GM12878 (cell line): ENCODE data around the gene PITPNM1. TPM values are rescaled to one million over a fixed set of nuclear protein-coding genes. Genes with fewer than 3 reads are reported as not detected.

Experiments
- ATAC-seq: fragments of 200-7000 bp; cut with Tn5 transposase; 3 replicates; pipeline ENCODE4 v1.9.1; 2020; ENCODE audit warnings: mild to moderate bottlenecking, moderate library complexity
- BruUV-seq: library from RNA; stranded (reverse); fragments of 400-500 nt; replicated peaks from 2 replicates; lab custom pipeline; 2021; lab: Mats Ljungman, UMichigan
- CTCF ChIA-PET: fragments of 300-600 bp; sonication (Branson Sonifier 250); formaldehyde crosslinking; extraction: SDS; loops from one replicate; lab custom pipeline; 2021; ENCODE audit warnings: inconsistent platforms; lab: Yijun Ruan, JAX
- POLR2A ChIA-PET: fragments of 350-600 bp; formaldehyde crosslinking; extraction: SDS; loops from one replicate; lab custom pipeline; 2021; ENCODE audit warnings: inconsistent platforms; lab: Charles Lee
- RAD21 ChIA-PET: fragments of 300-600 bp; sonication (Branson Sonifier 250); formaldehyde crosslinking; loops from one replicate; lab custom pipeline; 2023; ENCODE audit warnings: antibody characterized with exemption; ENCODE audit not compliant: unreplicated experiment; lab: Charles Lee
- SMC1A ChIA-PET: fragments of 300-600 bp; sonication (Branson Sonifier 250); formaldehyde crosslinking; loops from one replicate; lab custom pipeline; 2023; ENCODE audit not compliant: unreplicated experiment, uncharacterized antibody; lab: Charles Lee
- DNase-seq: peaks from one replicate; pipeline ENCODE4 v3.0.0-alpha.2; 2011; ENCODE audit warnings: low read depth, low spot score
- FAIRE-seq: peaks from 3 replicates; lab custom pipeline; 2011; peaks lifted over from hg19 to GRCh38; lab: Jason Lieb, UNC
- H2AFZ ChIP-seq: 2 replicates; pipeline ENCODE4 v1.6.0; 2011; ENCODE audit warnings: low read depth, low read length, control low read depth; ENCODE audit not compliant: control insufficient read depth
- H3K27ac ChIP-seq: 2 replicates; pipeline ENCODE4 v1.5.1; 2011; ENCODE audit warnings: control low read depth; ENCODE audit not compliant: control insufficient read depth, insufficient read depth
- H3K27me3 ChIP-seq, 2 experiments: replicated peaks in 1 of 2; 2 replicates each; pipeline versions ENCODE4 v1.6.0 to v1.6.1; 2011; ENCODE audit warnings: low read length in 1 of 2; ENCODE audit not compliant: control insufficient read depth in 2 of 2, insufficient read depth in 2 of 2
- H3K36me3 ChIP-seq, 2 experiments: 2 replicates each; pipeline ENCODE4 v1.5.1; 2011; ENCODE audit warnings: low read length in 1 of 2; ENCODE audit not compliant: control insufficient read depth in 2 of 2, insufficient read depth in 2 of 2
- H3K4me1 ChIP-seq: 2 replicates; pipeline ENCODE4 v1.6.1; 2011; ENCODE audit warnings: mild to moderate bottlenecking, low read length, moderate library complexity, mixed read lengths; ENCODE audit not compliant: control insufficient read depth, insufficient read depth
- H3K4me2 ChIP-seq: 2 replicates; pipeline ENCODE4 v1.6.0; 2011; ENCODE audit warnings: control low read depth; ENCODE audit not compliant: control insufficient read depth, insufficient read depth
- H3K4me3 ChIP-seq: fragments of 200-600 bp; sonication (generic); 2 replicates; pipeline ENCODE4 v1.5.1; 2016
- H3K79me2 ChIP-seq: 2 replicates; pipeline ENCODE4 v1.6.0; 2011; ENCODE audit warnings: low read length; ENCODE audit not compliant: control insufficient read depth, insufficient read depth
- H3K9ac ChIP-seq: 2 replicates; pipeline ENCODE4 v1.8.0; 2011; ENCODE audit warnings: low read length, control low read depth, mixed read lengths; ENCODE audit not compliant: control insufficient read depth, insufficient read depth
- H3K9me3 ChIP-seq: replicated peaks from 3 replicates; pipeline ENCODE4 v1.5.1; 2011; ENCODE audit warnings: mild to moderate bottlenecking, low read length; ENCODE audit not compliant: control insufficient read depth, insufficient read depth
- H4K20me1 ChIP-seq: 2 replicates; pipeline ENCODE4 v1.6.0; 2011; ENCODE audit not compliant: control insufficient read depth, insufficient read depth
- KDM1A ChIP-seq: fragments of 200-600 bp; sonication (generic); IDR thresholded peaks from 2 replicates; pipeline ENCODE4 v1.6.1; 2016; ENCODE audit warnings: borderline replicate concordance
- NRF1 ChIP-seq: conservative IDR thresholded peaks from 2 replicates; pipeline ENCODE4 v1.6.1; 2011; ENCODE audit warnings: mild to moderate bottlenecking, low read depth, low read length, improper control_type of control experiment
- PAX5 ChIP-seq: IDR thresholded peaks from 2 replicates; pipeline ENCODE4 v1.6.1; 2011; ENCODE audit warnings: low read depth, low read length, borderline replicate concordance
- POLR2A ChIP-seq: IDR thresholded peaks from 2 replicates; pipeline ENCODE4 v1.6.1; 2011; ENCODE audit warnings: low read depth, mild to moderate bottlenecking, low read length
- TCF3 ChIP-seq: IDR thresholded peaks from 2 replicates; pipeline ENCODE4 v1.6.1; 2012; ENCODE audit warnings: low read depth, mild to moderate bottlenecking, low read length, borderline replicate concordance; ENCODE audit not compliant: insufficient read depth
- ZBTB11 ChIP-seq: fragments of 450-650 bp; formaldehyde crosslinking; IDR thresholded peaks from 2 replicates; pipeline ENCODE4 v1.5.0; 2022; ENCODE audit warnings: mild to moderate bottlenecking, missing genetic modification characterization
- WGBS: methylation state at CpG from one replicate; pipeline ENCODE4 v1.1.6; 2016; ENCODE audit warnings: low lambda C conversion rate; ENCODE audit not compliant: insufficient replicate concordance, insufficient coverage; ENCODE audit errors: missing lambda C conversion rate; 5-methylcytosine and 5-hydroxymethylcytosine counted together
- in situ Hi-C: fragments of 300-500 bp; cut with MboI; formaldehyde crosslinking; loops from 9 replicates; pipeline ENCODE4 v1.14.3; 2018; ENCODE audit warnings: mixed read lengths
- intact Hi-C: fragments of 100-400 bp; cut with micrococcal nuclease; formaldehyde crosslinking; loops from one replicate; pipeline ENCODE4 v1.14.2; 2022; ENCODE audit not compliant: unreplicated experiment
- polyA plus RNA-seq, 11 experiments: library from polyadenylated mRNA; depleted of rRNA in 4 of 11; unstranded in 6 of 11; stranded (reverse) in 5 of 11; fragments of >200 nt; fragmentation: Nextera tagmentation in 4 of 11; fragmentation: Illumina TruSeq in 1 of 11; extraction: Ambion mirVana in 4 of 11; extraction: Trizol in 1 of 11; gene quantifications; 1 replicate in 1 of 11; 2 replicates in 10 of 11; pipeline versions ENCODE4 v1.2.1 to v1.2.3, GENCODE V29; 2011 to 2016; ENCODE audit warnings: inconsistent platforms in 2 of 11, missing spikeins in 2 of 11, low read depth in 1 of 11
- total RNA-seq, 4 experiments: library from RNA; depleted of rRNA in 3 of 4; stranded (reverse); fragments of >200 nt in 3 of 4; fragmentation: Illumina TruSeq in 1 of 4; extraction: Trizol in 1 of 4; gene quantifications; 2 replicates each; pipeline versions ENCODE4 v1.2.1 to v1.2.3, GENCODE V29; 2013 to 2021
- TF ChIP-seq, protein P1 (sequence below): fragments of 450-650 bp; formaldehyde crosslinking; IDR thresholded peaks from 2 replicates; pipeline ENCODE4 v1.4.0; 2022; ENCODE audit warnings: mild to moderate bottlenecking, moderate library complexity
- TF ChIP-seq, protein P2 (sequence below): fragments of 450-650 bp; IDR thresholded peaks from 2 replicates; pipeline ENCODE4 v1.6.1; 2017; ENCODE audit warnings: borderline replicate concordance

Gene PITPNM1
- total and polyA plus RNA-seq, 10 of the 15 experiments (the other 5 are each of a cell fraction or from before 2014, with no cell fraction given), result 0.11 to 56.8 (median 16.5) TPM

DNA sequence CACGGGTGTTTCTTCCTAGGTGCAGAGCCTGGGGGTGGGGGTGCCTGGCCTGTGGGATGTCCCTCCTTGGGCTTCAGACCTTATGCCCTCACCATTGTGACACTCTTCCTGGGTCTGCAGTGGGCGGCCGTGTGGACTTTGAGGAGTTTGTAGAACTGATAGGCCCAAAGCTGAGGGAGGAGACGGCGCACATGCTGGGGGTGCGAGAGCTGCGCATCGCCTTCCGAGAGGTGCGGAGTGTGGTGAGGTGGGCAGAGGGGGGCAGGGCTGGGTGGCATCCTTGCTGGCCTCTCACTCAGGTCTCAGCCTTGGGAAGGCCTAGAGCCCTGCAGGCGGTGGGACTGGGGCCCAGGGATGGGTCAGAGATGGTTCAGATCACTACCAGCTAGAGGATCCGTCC is 47.7 kb downstream of the PITPNM1 start (continued):
- TF ChIP-seq NRF1, result no peak
- TF ChIP-seq PAX5, result no peak
- TF ChIP-seq, protein P1, sequence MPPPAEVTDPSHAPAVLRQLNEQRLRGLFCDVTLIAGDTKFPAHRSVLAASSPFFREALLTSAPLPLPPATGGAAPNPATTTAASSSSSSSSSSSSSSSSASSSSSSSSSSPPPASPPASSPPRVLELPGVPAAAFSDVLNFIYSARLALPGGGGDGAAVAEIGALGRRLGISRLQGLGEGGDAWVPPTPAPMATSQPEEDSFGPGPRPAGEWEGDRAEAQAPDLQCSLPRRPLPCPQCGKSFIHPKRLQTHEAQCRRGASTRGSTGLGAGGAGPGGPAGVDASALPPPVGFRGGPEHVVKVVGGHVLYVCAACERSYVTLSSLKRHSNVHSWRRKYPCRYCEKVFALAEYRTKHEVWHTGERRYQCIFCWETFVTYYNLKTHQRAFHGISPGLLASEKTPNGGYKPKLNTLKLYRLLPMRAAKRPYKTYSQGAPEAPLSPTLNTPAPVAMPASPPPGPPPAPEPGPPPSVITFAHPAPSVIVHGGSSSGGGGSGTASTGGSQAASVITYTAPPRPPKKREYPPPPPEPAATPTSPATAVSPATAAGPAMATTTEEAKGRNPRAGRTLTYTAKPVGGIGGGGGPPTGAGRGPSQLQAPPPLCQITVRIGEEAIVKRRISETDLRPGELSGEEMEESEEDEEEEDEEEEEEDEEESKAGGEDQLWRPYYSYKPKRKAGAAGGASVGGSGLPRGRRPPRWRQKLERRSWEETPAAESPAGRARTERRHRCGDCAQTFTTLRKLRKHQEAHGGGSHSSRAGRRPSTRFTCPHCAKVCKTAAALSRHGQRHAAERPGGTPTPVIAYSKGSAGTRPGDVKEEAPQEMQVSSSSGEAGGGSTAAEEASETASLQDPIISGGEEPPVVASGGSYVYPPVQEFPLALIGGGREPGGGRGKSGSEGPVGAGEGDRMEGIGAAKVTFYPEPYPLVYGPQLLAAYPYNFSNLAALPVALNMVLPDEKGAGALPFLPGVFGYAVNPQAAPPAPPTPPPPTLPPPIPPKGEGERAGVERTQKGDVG (CRISPR knock-in tag), result no peak
- no peak for TF ChIP-seq KDM1A
- TF ChIP-seq, protein P2, sequence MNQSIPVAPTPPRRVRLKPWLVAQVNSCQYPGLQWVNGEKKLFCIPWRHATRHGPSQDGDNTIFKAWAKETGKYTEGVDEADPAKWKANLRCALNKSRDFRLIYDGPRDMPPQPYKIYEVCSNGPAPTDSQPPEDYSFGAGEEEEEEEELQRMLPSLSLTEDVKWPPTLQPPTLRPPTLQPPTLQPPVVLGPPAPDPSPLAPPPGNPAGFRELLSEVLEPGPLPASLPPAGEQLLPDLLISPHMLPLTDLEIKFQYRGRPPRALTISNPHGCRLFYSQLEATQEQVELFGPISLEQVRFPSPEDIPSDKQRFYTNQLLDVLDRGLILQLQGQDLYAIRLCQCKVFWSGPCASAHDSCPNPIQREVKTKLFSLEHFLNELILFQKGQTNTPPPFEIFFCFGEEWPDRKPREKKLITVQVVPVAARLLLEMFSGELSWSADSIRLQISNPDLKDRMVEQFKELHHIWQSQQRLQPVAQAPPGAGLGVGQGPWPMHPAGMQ, result no peak
- TF ChIP-seq TCF3, result no peak
- no peak for TF ChIP-seq POLR2A
- TF ChIP-seq, all 136 proteins: peak for 0

DNA sequence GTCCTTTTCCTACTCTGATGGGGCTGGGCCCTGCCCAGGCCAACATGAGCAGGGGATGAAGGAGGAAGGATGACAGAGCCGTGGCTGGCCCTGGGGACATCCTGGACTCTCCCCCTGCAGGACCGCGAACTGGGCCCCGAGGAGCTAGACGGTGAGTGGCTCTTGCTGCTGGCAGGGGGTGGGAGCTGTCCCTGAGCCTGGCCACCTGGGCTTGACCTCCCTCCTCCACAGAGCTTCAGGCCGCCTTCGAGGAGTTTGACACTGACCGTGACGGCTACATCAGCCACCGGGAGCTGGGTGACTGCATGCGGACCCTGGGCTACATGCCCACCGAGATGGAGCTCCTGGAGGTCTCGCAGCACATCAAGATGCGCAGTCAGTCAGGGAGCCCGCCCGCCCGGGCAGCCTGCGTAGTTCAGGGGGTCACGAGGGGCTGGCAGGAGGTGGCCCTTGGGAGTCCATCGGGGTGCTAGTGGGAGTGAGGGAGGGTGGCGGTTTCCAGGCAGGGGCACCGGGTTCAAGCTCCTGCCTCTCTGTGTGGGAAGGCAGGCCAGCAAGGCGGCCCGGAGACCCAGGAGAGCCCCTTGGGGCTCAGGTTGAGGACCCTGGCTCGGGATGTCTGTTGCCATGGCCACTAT is 49.0 kb downstream of the PITPNM1 start:
- no peak for DNase-seq
- Histone ChIP-seq H3K9me3 (no peaks in the 10 kb centered on the region), H3K27me3 (no peaks in the 10 kb centered on the region), H3K4me1 (peaks cover 19% of the 10 kb centered on the region), H3K4me2 (no peak overlapping the region)
- ChIA-PET POLR2A (interaction anchor here (1.2 kb wide), 1 partner anchor 12 kb away, joined by 4 read pairs; the partner anchor contains the start of gene TMEM134), SMC1A (no interaction called here)
- ATAC-seq, result no peak
- 74% methylated on average over 25 of the region's 25 CpGs for WGBS
- in situ Hi-C loops, result no loop called here
- intact Hi-C loops, result no loop called here
- TF ChIP-seq POLR2A (peak; percentile 46; the same call in 1 of the 2 replicates), ZBTB11 (CRISPR knock-in tag) (no peak)
- TF ChIP-seq, all 136 proteins: peak for 1
- no peak overlapping the region for H2AFZ ChIP-seq
- H3K4me3 ChIP-seq, result no peak overlapping the region
- ChIA-PET RAD21 (no interaction called here), CTCF (interaction anchor here (0.8 to 1.5 kb wide), 2 partner anchors 12 to 43 kb away, joined by 3 to 4 read pairs; no protein-coding TSS in a partner anchor)
- H3K27ac ChIP-seq, result no peak overlapping the region
- no peaks in the 10 kb centered on the region for H4K20me1 ChIP-seq
- FAIRE-seq, result no peak
- BruUV-seq, result no TSS peak
- no peaks in the 10 kb centered on the region for H3K79me2 ChIP-seq
- no peaks in the 10 kb centered on the region for H3K36me3 ChIP-seq
- H3K9ac ChIP-seq, result no peak overlapping the region
